Common myeloid progenitor, CD34-positive (primary cell): ENCODE data around the gene MXD1.

ENCODE experiments used
- CTCF ChIA-PET: fragments of 350-600 bp; sonication (Branson Sonifier 250); formaldehyde crosslinking; loops from one replicate; lab custom pipeline; 2021; ENCODE audit warnings: antibody characterized with exemption; lab: Charles Lee
- POLR2A ChIA-PET: fragments of 350-600 bp; sonication (Branson Sonifier 250); formaldehyde crosslinking; loops from one replicate; lab custom pipeline; 2021; ENCODE audit warnings: antibody characterized with exemption; lab: Charles Lee
- DNase-seq, 3 donors: peaks; one replicate each; pipeline versions ENCODE4 v3.0.0 to v3.0.0-alpha.2; 2013
- H3K27ac ChIP-seq, 2 experiments: 1 replicate in 1 of 2; 2 replicates in 1 of 2; pipeline ENCODE4 v1.7.0; 2013; ENCODE audit warnings: inconsistent platforms in 2 of 2, low read length in 2 of 2, mild to moderate bottlenecking in 2 of 2, low read depth in 1 of 2, moderate library complexity in 1 of 2; ENCODE audit not compliant: severe bottlenecking in 2 of 2, insufficient read depth in 1 of 2, poor library complexity in 1 of 2
- H3K27me3 ChIP-seq, 5 experiments: replicated peaks in 2 of 5; 1 replicate in 3 of 5; 2 replicates in 2 of 5; pipeline versions ENCODE4 v1.6.1 to v1.7.0; 2013; ENCODE audit warnings: low read length in 4 of 5, mild to moderate bottlenecking in 2 of 5, moderate library complexity in 2 of 5, inconsistent platforms in 1 of 5; ENCODE audit not compliant: insufficient read depth in 5 of 5, control insufficient read depth in 4 of 5
- H3K36me3 ChIP-seq, 4 experiments: 1 replicate in 2 of 4; 2 replicates in 2 of 4; pipeline versions ENCODE4 v1.6.1 to v1.7.0; 2013; ENCODE audit warnings: low read length in 3 of 4, control low read depth in 1 of 4, mild to moderate bottlenecking in 1 of 4; ENCODE audit not compliant: control insufficient read depth in 4 of 4, insufficient read depth in 4 of 4
- H3K4me1 ChIP-seq, 4 experiments: 1 replicate in 3 of 4; 2 replicates in 1 of 4; pipeline versions ENCODE4 v1.6.1 to v1.7.1; 2013; ENCODE audit warnings: low read length in 3 of 4, mild to moderate bottlenecking in 3 of 4, control low read depth in 1 of 4, inconsistent platforms in 1 of 4, moderate library complexity in 1 of 4; ENCODE audit not compliant: control insufficient read depth in 4 of 4, insufficient read depth in 4 of 4; ENCODE audit errors: control extremely low read depth in 1 of 4
- H3K4me3 ChIP-seq, 7 experiments: 1 replicate in 4 of 7; 2 replicates in 3 of 7; pipeline versions ENCODE4 v1.5.1 to v1.7.0; 2013; ENCODE audit warnings: mild to moderate bottlenecking in 7 of 7, low read length in 6 of 7, moderate library complexity in 6 of 7, inconsistent platforms in 2 of 7, low read depth in 2 of 7, control low read depth in 1 of 7; ENCODE audit not compliant: insufficient read depth in 4 of 7, control insufficient read depth in 1 of 7; ENCODE audit errors: extremely low read depth in 1 of 7
- H3K9me3 ChIP-seq, 5 experiments: 1 replicate in 4 of 5; 2 replicates in 1 of 5; pipeline versions ENCODE4 v1.6.1 to v1.7.1; 2013; ENCODE audit warnings: low read length in 4 of 5, mild to moderate bottlenecking in 2 of 5, inconsistent platforms in 1 of 5, low read depth in 1 of 5, moderate library complexity in 1 of 5; ENCODE audit not compliant: control insufficient read depth in 4 of 5, insufficient read depth in 2 of 5; ENCODE audit errors: control extremely low read depth in 1 of 5
- WGBS: methylation state at CpG from one replicate; pipeline ENCODE4 v1.1.5; 2013; ENCODE audit not compliant: insufficient coverage; 5-methylcytosine and 5-hydroxymethylcytosine counted together

MXD1 gene

DNA sequence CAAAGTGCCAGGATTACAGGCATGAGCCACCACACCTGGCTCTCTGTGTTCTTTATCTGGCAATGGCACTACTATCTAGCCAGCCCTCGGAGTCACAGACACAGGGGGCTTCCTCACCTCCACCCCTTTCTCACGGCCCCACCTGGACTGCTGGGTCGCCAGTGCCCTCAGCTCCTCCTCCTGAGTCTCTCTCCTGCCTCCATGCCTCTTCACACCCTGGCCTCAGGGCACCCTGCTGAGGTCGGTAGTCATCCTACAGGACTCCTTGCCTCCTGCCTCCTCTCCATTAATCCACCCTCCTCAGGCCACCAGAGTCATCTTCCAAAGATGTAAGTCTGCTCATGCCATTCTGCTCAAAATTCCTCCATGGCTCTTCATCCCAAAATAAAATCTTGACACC is 55.1 kb downstream of the MXD1 start:
- no peak overlapping the region for H3K27ac ChIP-seq
- no peaks in the 10 kb centered on the region for H3K36me3 ChIP-seq
- POLR2A ChIA-PET: no interaction called here
- H3K4me1 ChIP-seq: peaks cover 0 to 10% (median 4%) of the 10 kb centered on the region in 4 experiments
- CTCF ChIA-PET: interaction anchor here (0.6 to 1.3 kb wide), 2 partner anchors 12 to 485 kb away, joined by 3 read pairs; no protein-coding TSS in a partner anchor
- H3K27me3 ChIP-seq: no peaks in the 10 kb centered on the region
- no peak for DNase-seq
- no peaks in the 10 kb centered on the region for H3K9me3 ChIP-seq
- WGBS: 95% methylated on average over 4 of the region's 4 CpGs
- H3K4me3 ChIP-seq: no peak overlapping the region

GRCh38 chr2:69972822-69973221 is 57.9 kb downstream of the MXD1 start:
- POLR2A ChIA-PET: interaction anchor here (0.9 kb wide), 1 partner anchor 38 kb away, joined by 3 read pairs; no protein-coding TSS in a partner anchor
- H3K9me3 ChIP-seq: no peaks in the 10 kb centered on the region
- H3K4me3 ChIP-seq: no peak overlapping the region
- CTCF ChIA-PET: interaction anchor here (1.0 to 2.2 kb wide), 2 partner anchors 27 to 33 kb away, joined by 5 to 6 read pairs; no protein-coding TSS in a partner anchor
- H3K36me3 ChIP-seq: no peaks in the 10 kb centered on the region
- no peak for DNase-seq
- H3K27ac ChIP-seq: no peak overlapping the region
- 90% methylated on average over 1 of the region's 1 CpG for WGBS
- H3K27me3 ChIP-seq: no peaks in the 10 kb centered on the region
- H3K4me1 ChIP-seq: peaks cover 0 to 33% (median 19%) of the 10 kb centered on the region in 4 experiments

- H3K27ac ChIP-seq: no peak overlapping the region
- H3K4me1 ChIP-seq: peaks cover 0 to 38% (median 24%) of the 10 kb centered on the region in 4 experiments
- no peak overlapping the region for H3K4me3 ChIP-seq
- H3K36me3 ChIP-seq: no peaks in the 10 kb centered on the region
- ChIA-PET CTCF (interaction anchor here (1.0 to 2.2 kb wide), 2 partner anchors 28 to 33 kb away, joined by 5 to 6 read pairs; no protein-coding TSS in a partner anchor), POLR2A (interaction anchor here (0.7 to 0.9 kb wide), 2 partner anchors 10 to 38 kb away, joined by 3 read pairs; no protein-coding TSS in a partner anchor)
- peak in 2 of 3 donors; percentile 59 to 74 for DNase-seq
- no peaks in the 10 kb centered on the region for H3K27me3 ChIP-seq
- 80% methylated on average over 1 of the region's 4 CpGs for WGBS
- H3K9me3 ChIP-seq: no peaks in the 10 kb centered on the region
Measured at GRCh38 chr2:69973335-69973735, 58.4 kb downstream of the MXD1 start.

GRCh38 chr2:69975136-69975852 is 60.4 kb downstream of the MXD1 start:
- WGBS: 98% methylated on average over 11 of the region's 12 CpGs
- H3K4me3 ChIP-seq: peak overlapping the region in 1 of 7 experiments; percentile 23
- H3K36me3 ChIP-seq: no peaks in the 10 kb centered on the region
- H3K27me3 ChIP-seq: no peaks in the 10 kb centered on the region
- ChIA-PET POLR2A (interaction anchor here (0.9 kb wide), 1 partner anchor 35 kb away, joined by 3 read pairs; no protein-coding TSS in a partner anchor), CTCF (interaction anchor here (0.9 kb wide), 1 partner anchor 17 kb away, joined by 3 read pairs; no protein-coding TSS in a partner anchor)
- H3K27ac ChIP-seq: peak overlapping the region in 1 of 2 experiments; percentile 73
- H3K4me1 ChIP-seq: peaks cover 0 to 39% (median 27%) of the 10 kb centered on the region in 4 experiments
- H3K9me3 ChIP-seq: no peaks in the 10 kb centered on the region
- DNase-seq: no peak

- Histone ChIP-seq H3K36me3 (no peaks in the 10 kb centered on the region), H3K27me3 (no peaks in the 10 kb centered on the region), H3K4me3 (peak overlapping the region in 1 of 7 experiments; percentile 23), H3K27ac (peak overlapping the region in 1 of 2 experiments; percentile 73), H3K4me1 (peaks cover 0 to 39% (median 27%) of the 10 kb centered on the region in 4 experiments), H3K9me3 (no peaks in the 10 kb centered on the region)
- peak in 2 of 3 donors; percentile 40 to 52 for DNase-seq
- ChIA-PET POLR2A (interaction anchor here (0.9 kb wide), 1 partner anchor 35 kb away, joined by 3 read pairs; no protein-coding TSS in a partner anchor), CTCF (interaction anchor here (0.9 kb wide), 1 partner anchor 17 kb away, joined by 3 read pairs; no protein-coding TSS in a partner anchor)
- 62% methylated on average over 9 of the region's 13 CpGs for WGBS
Measured at GRCh38 chr2:69975853-69976462, 61.0 kb downstream of the MXD1 start.

- ChIA-PET POLR2A (no interaction called here), CTCF (no interaction called here)
- Histone ChIP-seq H3K4me3 (no peak overlapping the region), H3K27me3 (no peaks in the 10 kb centered on the region), H3K4me1 (peaks cover 0 to 39% (median 27%) of the 10 kb centered on the region in 4 experiments), H3K27ac (no peak overlapping the region), H3K9me3 (no peaks in the 10 kb centered on the region), H3K36me3 (no peaks in the 10 kb centered on the region)
- DNase-seq: peak in 1 of 3 donors; percentile 17
- 90% methylated on average over 8 of the region's 8 CpGs for WGBS
Measured at GRCh38 chr2:69977186-69977585, 62.3 kb downstream of the MXD1 start.
